ENCODE results near the gene SKAP2.

DNA sequence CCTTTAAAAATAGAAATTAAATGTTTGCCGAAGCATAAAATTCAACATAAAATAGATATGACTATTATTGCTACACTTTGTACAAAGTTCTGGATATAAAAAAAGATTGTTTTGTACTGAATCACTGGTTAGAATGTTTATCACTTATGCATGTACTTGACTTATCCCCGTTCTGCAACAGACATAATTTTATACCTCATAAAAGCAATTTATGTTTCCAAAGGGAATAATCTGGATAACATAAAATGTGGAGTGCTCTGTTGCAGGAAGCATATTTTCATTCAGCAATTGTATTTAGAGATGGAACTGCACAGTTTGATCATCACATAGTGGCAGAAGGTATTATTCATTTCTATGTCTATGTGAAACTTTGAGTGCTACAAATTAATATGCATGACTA lies 21.5 kb downstream of the SKAP2 start:
- no peak for TF ChIP-seq POLR2A (IDR thresholded peaks at IDR 0.05; ENCODE audit: low read length)
- no peak for TF ChIP-seq GATA1 (IDR thresholded peaks at IDR 0.05; ENCODE audit: low read depth, low read length)

Data from erythroblast (primary cell).